Measurements from ENCODE around the gene EML6. TPM values are rescaled to one million over a fixed set of nuclear protein-coding genes. Genes with fewer than 3 reads are reported as not detected.

The EML6 gene
- polyA plus RNA-seq, 1 donor (not counting 4 experiments of a cell fraction or from before 2014, with no cell fraction given) = 0.96 TPM

- FAIRE-seq (no peak), DNase-seq (ENCODE audit: low read depth, low spot score) (no peak)
- TF ChIP-seq CTCF (optimal IDR thresholded peaks at IDR 0.05 in 1 of 3, IDR thresholded peaks at IDR 0.05 in 1 of 3, conservative IDR thresholded peaks at IDR 0.05 in 1 of 3; ENCODE audit: extremely low read depth in 1 of 3, insufficient read depth in 2 of 3, low read length in 3 of 3) (no peak), EZH2 (IDR thresholded peaks at IDR 0.05; ENCODE audit: low read length) (no peak)
- Histone ChIP-seq H2AFZ (ENCODE audit: control insufficient read depth, low read length) (no peak overlapping the region), H3K9me1 (ENCODE audit: control insufficient read depth, extremely low read depth, insufficient read depth, low read length) (no peaks in the 10 kb centered on the region), H3K79me2 (ENCODE audit: control insufficient read depth, insufficient read depth, low read length) (no peaks in the 10 kb centered on the region), H3K36me3 (ENCODE audit: control insufficient read depth in 2 of 2, extremely low read depth in 1 of 2, insufficient read depth in 2 of 2, low read length in 2 of 2) (no peaks in the 10 kb centered on the region), H4K20me1 (ENCODE audit: control insufficient read depth, extremely low read depth, insufficient read depth, low read length) (no peaks in the 10 kb centered on the region), H3K27ac (ENCODE audit: control insufficient read depth, insufficient read depth, low read length) (no peak overlapping the region), H3K4me3 (ENCODE audit: control insufficient read depth in 2 of 3, extremely low read depth in 1 of 3, insufficient read depth in 2 of 3, low read depth in 1 of 3, low read length in 3 of 3) (no peak overlapping the region), H3K9me3 (ENCODE audit: control insufficient read depth, low read depth, low read length) (no peaks in the 10 kb centered on the region), H3K9ac (ENCODE audit: control insufficient read depth, extremely low read depth, insufficient read depth, low read length) (no peak overlapping the region), H3K4me2 (ENCODE audit: control insufficient read depth, extremely low read depth, insufficient read depth, low read depth, low read length) (no peak overlapping the region), H3K27me3 (ENCODE audit: control insufficient read depth, extremely low read depth, insufficient read depth, low read length) (no peaks in the 10 kb centered on the region), H3K4me1 (ENCODE audit: control insufficient read depth, extremely low read depth, insufficient read depth, low read length) (peaks cover 10% of the 10 kb centered on the region)
- dilution Hi-C loops (cut with MboI; ENCODE audit: extremely low pct_ligation_motif_present, low sequenced_read_pairs) = no loop called here
Observed at GRCh38 chr2:54710216-54710615, 13.2 kb upstream of the EML6 start.

GRCh38 chr2:54712516-54712915 is 10.9 kb upstream of the EML6 start:
- no peaks in the 10 kb centered on the region for H4K20me1 ChIP-seq (ENCODE audit: control insufficient read depth, extremely low read depth, insufficient read depth, low read length)
- dilution Hi-C loops (cut with MboI; ENCODE audit: extremely low pct_ligation_motif_present, low sequenced_read_pairs) = no loop called here
- H3K9me1 ChIP-seq (ENCODE audit: control insufficient read depth, extremely low read depth, insufficient read depth, low read length) = no peaks in the 10 kb centered on the region
- no peaks in the 10 kb centered on the region for H3K9me3 ChIP-seq (ENCODE audit: control insufficient read depth, low read depth, low read length)
- no peak overlapping the region for H3K27ac ChIP-seq (ENCODE audit: control insufficient read depth, insufficient read depth, low read length)
- no peaks in the 10 kb centered on the region for H3K27me3 ChIP-seq (ENCODE audit: control insufficient read depth, extremely low read depth, insufficient read depth, low read length)
- H3K79me2 ChIP-seq (ENCODE audit: control insufficient read depth, insufficient read depth, low read length) = no peaks in the 10 kb centered on the region
- no peaks in the 10 kb centered on the region for H3K36me3 ChIP-seq (ENCODE audit: control insufficient read depth in 2 of 2, extremely low read depth in 1 of 2, insufficient read depth in 2 of 2, low read length in 2 of 2)
- TF ChIP-seq EZH2 (IDR thresholded peaks at IDR 0.05; ENCODE audit: low read length) = no peak
- no peak for TF ChIP-seq CTCF (optimal IDR thresholded peaks at IDR 0.05 in 1 of 3, IDR thresholded peaks at IDR 0.05 in 1 of 3, conservative IDR thresholded peaks at IDR 0.05 in 1 of 3; ENCODE audit: extremely low read depth in 1 of 3, insufficient read depth in 2 of 3, low read length in 3 of 3)
- no peak overlapping the region for H2AFZ ChIP-seq (ENCODE audit: control insufficient read depth, low read length)
- H3K9ac ChIP-seq (ENCODE audit: control insufficient read depth, extremely low read depth, insufficient read depth, low read length) = no peak overlapping the region
- DNase-seq (ENCODE audit: low read depth, low spot score) (no peak), FAIRE-seq (no peak)
- peaks cover 10% of the 10 kb centered on the region for H3K4me1 ChIP-seq (ENCODE audit: control insufficient read depth, extremely low read depth, insufficient read depth, low read length)
- H3K4me2 ChIP-seq (ENCODE audit: control insufficient read depth, extremely low read depth, insufficient read depth, low read depth, low read length) = no peak overlapping the region
- H3K4me3 ChIP-seq (ENCODE audit: control insufficient read depth in 2 of 3, extremely low read depth in 1 of 3, insufficient read depth in 2 of 3, low read depth in 1 of 3, low read length in 3 of 3) = no peak overlapping the region

Data from keratinocyte (primary cell).